Endothelial cell of umbilical vein (primary cell): ENCODE data around the gene CADPS. TPM values are rescaled to one million over a fixed set of nuclear protein-coding genes. Genes with fewer than 3 reads are reported as not detected.

Experiments used
- BruUV-seq: library from RNA; stranded (reverse); fragments of 400-500 nt; replicated peaks from 2 replicates; lab custom pipeline; 2021; lab: Mats Ljungman, UMichigan
- CTCF ChIA-PET: fragments of 300-600, 350-600 bp; sonication (Branson Sonifier 250); formaldehyde crosslinking; loops from one replicate; lab custom pipeline; 2021; ENCODE audit warnings: antibody characterized with exemption, inconsistent platforms; lab: Charles Lee
- POLR2A ChIA-PET: fragments of 300-600, 350-600 bp; sonication (Branson Sonifier 250); formaldehyde crosslinking; loops from one replicate; lab custom pipeline; 2021; ENCODE audit warnings: antibody characterized with exemption, inconsistent platforms; lab: Charles Lee
- DNase-seq: peaks from one replicate; pipeline ENCODE4 v3.0.0-alpha.2; 2011; ENCODE audit warnings: low read depth, low spot score
- FAIRE-seq: peaks from 2 replicates; lab custom pipeline; 2011; peaks lifted over from hg19 to GRCh38; lab: Jason Lieb, UNC
- H2AFZ ChIP-seq: 2 replicates; pipeline ENCODE4 v1.6.0; 2012; ENCODE audit warnings: low read depth, low read length, control low read depth, inconsistent platforms
- H3K27ac ChIP-seq: 2 replicates; pipeline ENCODE4 v1.5.1; 2011; ENCODE audit warnings: low read depth, mild to moderate bottlenecking, control low read depth, low read length, moderate library complexity; ENCODE audit not compliant: insufficient read depth
- H3K27me3 ChIP-seq, 2 experiments: 2 replicates each; pipeline versions ENCODE4 v1.6.0 to v1.6.1; 2011; ENCODE audit warnings: low read length in 2 of 2, mixed read lengths in 1 of 2; ENCODE audit not compliant: control insufficient read depth in 2 of 2, insufficient read depth in 2 of 2
- H3K36me3 ChIP-seq, 2 experiments: 2 replicates in 1 of 2; 3 replicates in 1 of 2; pipeline ENCODE4 v1.5.1; 2011; ENCODE audit warnings: low read length in 2 of 2, mild to moderate bottlenecking in 1 of 2, moderate library complexity in 1 of 2; ENCODE audit not compliant: control insufficient read depth in 2 of 2, insufficient read depth in 2 of 2; ENCODE audit errors: extremely low read depth in 1 of 2
- H3K4me1 ChIP-seq: 3 replicates; pipeline ENCODE4 v1.5.1; 2011; ENCODE audit warnings: mild to moderate bottlenecking, low read length; ENCODE audit not compliant: control insufficient read depth, insufficient read depth; ENCODE audit errors: extremely low read depth
- H3K4me2 ChIP-seq: 2 replicates; pipeline ENCODE4 v1.6.1; 2011; ENCODE audit warnings: low read length, control low read depth, mixed read lengths; ENCODE audit not compliant: insufficient read depth
- H3K4me3 ChIP-seq, 3 experiments: fragments of 200-600 bp in 1 of 3; sonication (generic), shearing (Covaris generic) in 1 of 3; replicated peaks in 1 of 3; 2 replicates each; pipeline ENCODE4 v1.5.1; 2011 to 2016; ENCODE audit warnings: control low read depth in 3 of 3, low read length in 3 of 3, mild to moderate bottlenecking in 2 of 3, inconsistent platforms in 1 of 3, low read depth in 1 of 3, moderate library complexity in 1 of 3; ENCODE audit not compliant: insufficient read depth in 1 of 3
- H3K79me2 ChIP-seq: 2 replicates; pipeline ENCODE4 v1.6.0; 2012; ENCODE audit warnings: low read length, inconsistent platforms; ENCODE audit not compliant: control insufficient read depth, insufficient read depth
- H3K9ac ChIP-seq: replicated peaks from 2 replicates; pipeline ENCODE3; 2011; ENCODE audit warnings: low read length, control low read depth; ENCODE audit not compliant: insufficient read depth; ENCODE audit errors: extremely low read depth
- H3K9me1 ChIP-seq: replicated peaks from 3 replicates; pipeline ENCODE4 v1.6.0; 2011; ENCODE audit warnings: mild to moderate bottlenecking, low read length; ENCODE audit not compliant: control insufficient read depth, insufficient read depth; ENCODE audit errors: extremely low read depth
- H3K9me3 ChIP-seq: replicated peaks from 2 replicates; pipeline ENCODE4 v1.5.1; 2012; ENCODE audit warnings: low read length, inconsistent platforms; ENCODE audit not compliant: control insufficient read depth, insufficient read depth
- H4K20me1 ChIP-seq: replicated peaks from 2 replicates; pipeline ENCODE3; 2011; ENCODE audit warnings: mild to moderate bottlenecking, low read length; ENCODE audit not compliant: control insufficient read depth, insufficient read depth; ENCODE audit errors: extremely low read depth
- CTCF ChIP-seq, 2 donors: IDR thresholded peaks; 1 replicate in 1 of 2; 2 replicates in 1 of 2; pipeline ENCODE4 v1.5.1; 2011; ENCODE audit warnings: low read length in 2 of 2, mild to moderate bottlenecking in 2 of 2, moderate library complexity in 2 of 2, control low read depth in 1 of 2, inconsistent platforms in 1 of 2, low read depth in 1 of 2; ENCODE audit not compliant: insufficient read depth in 1 of 2; ENCODE audit errors: extremely low read depth in 1 of 2
- FOS ChIP-seq: IDR thresholded peaks from 2 replicates; pipeline ENCODE4 v1.6.1; 2011; ENCODE audit warnings: mild to moderate bottlenecking, low read length, moderate library complexity, borderline replicate concordance; ENCODE audit not compliant: insufficient read depth
- GATA2 ChIP-seq: IDR thresholded peaks from 2 replicates; pipeline ENCODE4 v1.7.0; 2011; ENCODE audit warnings: low read depth, mild to moderate bottlenecking, moderate library complexity, mixed read lengths, low read length; ENCODE audit not compliant: insufficient read length, insufficient read depth
- JUN ChIP-seq: IDR thresholded peaks from 2 replicates; pipeline ENCODE4 v1.6.1; 2011; ENCODE audit warnings: borderline replicate concordance, low read depth; ENCODE audit not compliant: insufficient read length, insufficient read depth
- POLR2AphosphoS5 ChIP-seq: IDR thresholded peaks from 2 replicates; pipeline ENCODE4 v1.6.1; 2012; ENCODE audit warnings: low read depth, mild to moderate bottlenecking, control low read depth, low read length, moderate library complexity; ENCODE audit not compliant: insufficient read depth
- dilution Hi-C: fragments of 300-500 bp; cut with MboI; formaldehyde crosslinking; loops from one replicate; pipeline ENCODE4 v1.15.0; 2019; ENCODE audit warnings: low sequenced_read_pairs; ENCODE audit not compliant: extremely low pct_ligation_motif_present
- intact Hi-C: fragments of 100-400 bp; cut with micrococcal nuclease; formaldehyde crosslinking; loops from one replicate; pipeline ENCODE4 v1.10.0; 2022
- polyA plus RNA-seq, 4 experiments: library from polyadenylated mRNA; depleted of rRNA in 3 of 4; stranded (reverse) in 3 of 4; unstranded in 1 of 4; fragments of >200 nt; gene quantifications; 2 replicates each; pipeline versions ENCODE4 v1.2.1 to v1.2.3, GENCODE V29; 2011 to 2012; ENCODE audit warnings: missing spikeins in 1 of 4
- total RNA-seq: library from RNA; stranded (reverse); gene quantifications from 2 replicates; pipeline ENCODE4 v1.2.3, GENCODE V29; 2021
- TF ChIP-seq, protein P1 (sequence below): IDR thresholded peaks from 2 replicates; pipeline ENCODE4 v1.6.1; 2011; ENCODE audit not compliant: insufficient read depth, insufficient read length

The CADPS gene
- total and polyA plus RNA-seq, 2 donors (not counting 3 experiments of a cell fraction or from before 2014, with no cell fraction given) = not detected

DNA sequence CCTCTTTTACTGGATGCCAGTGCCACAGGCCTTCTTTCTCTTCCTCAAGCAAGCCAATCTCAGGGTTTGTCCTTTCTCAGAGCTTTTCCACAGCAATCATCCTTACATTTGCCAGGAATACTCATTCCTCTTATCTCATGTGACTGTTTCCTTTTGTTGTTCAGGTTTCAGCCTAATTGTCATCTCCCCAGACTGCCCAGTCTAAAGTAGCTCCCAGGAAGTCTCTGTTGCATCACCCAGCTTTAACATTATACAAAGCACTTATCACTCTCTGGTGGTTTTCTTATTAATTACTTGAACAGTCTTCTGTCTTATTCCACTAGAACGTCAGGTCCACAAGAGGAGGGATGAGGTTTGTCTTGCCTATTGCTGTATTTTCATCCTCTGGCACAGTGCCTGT is 65.8 kb downstream of the CADPS start:
- no peaks in the 10 kb centered on the region for H4K20me1 ChIP-seq
- BruUV-seq = no TSS peak
- H2AFZ ChIP-seq = no peak overlapping the region
- no peaks in the 10 kb centered on the region for H3K9me3 ChIP-seq
- no peaks in the 10 kb centered on the region for H3K36me3 ChIP-seq
- POLR2A ChIA-PET = no interaction called here
- H3K27ac ChIP-seq = no peak overlapping the region
- H3K4me1 ChIP-seq = no peaks in the 10 kb centered on the region
- DNase-seq (no peak), FAIRE-seq (no peak)
- no peak overlapping the region for H3K4me3 ChIP-seq
- CTCF ChIA-PET = no interaction called here
- H3K79me2 ChIP-seq = no peaks in the 10 kb centered on the region
- no peak overlapping the region for H3K4me2 ChIP-seq
- no peaks in the 10 kb centered on the region for H3K9me1 ChIP-seq
- H3K27me3 ChIP-seq = no peaks in the 10 kb centered on the region
- dilution Hi-C loops = no loop called here
- H3K9ac ChIP-seq = no peak overlapping the region
- intact Hi-C loops = no loop called here
- no peak for TF ChIP-seq POLR2AphosphoS5
- TF ChIP-seq FOS = no peak
- no peak for TF ChIP-seq CTCF (IDR thresholded peaks at IDR 0.05; ENCODE audit: extremely low read depth in 1 of 2, insufficient read depth in 1 of 2, low read depth in 1 of 2, low read length in 2 of 2)
- TF ChIP-seq JUN = no peak
- no peak for TF ChIP-seq GATA2
- TF ChIP-seq, protein P1, sequence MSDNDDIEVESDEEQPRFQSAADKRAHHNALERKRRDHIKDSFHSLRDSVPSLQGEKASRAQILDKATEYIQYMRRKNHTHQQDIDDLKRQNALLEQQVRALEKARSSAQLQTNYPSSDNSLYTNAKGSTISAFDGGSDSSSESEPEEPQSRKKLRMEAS = no peak
